Measurements from ENCODE around the gene SLC25A1. TPM values are rescaled to one million over a fixed set of nuclear protein-coding genes. Genes with fewer than 3 reads are reported as not detected.

Gene SLC25A1
- total RNA-seq, 2 experiments from 2014 or later: 54.0 to 58.4 TPM

GRCh38 chr22:19201869-19202798 is 23.6 kb upstream of the SLC25A1 start:
- Mint-ChIP-seq H3K36me3 (ENCODE audit: low read depth) (no peaks in the 10 kb centered on the region), H3K27me3 (ENCODE audit: low read depth) (no peaks in the 10 kb centered on the region), H3K4me3 (no peak overlapping the region), H3K4me1 (ENCODE audit: low read depth) (no peaks in the 10 kb centered on the region), H3K27ac (no peak overlapping the region), H3K9me3 (no peaks in the 10 kb centered on the region)
- CTCF ChIA-PET: interaction anchor here (0.6 kb wide), 1 partner anchor 15 kb away, joined by 3 read pairs; no protein-coding TSS in a partner anchor
- no peak for DNase-seq
- intact Hi-C loops (cut with micrococcal nuclease): no loop called here

GRCh38 chr22:19201130-19201868 is 22.8 kb upstream of the SLC25A1 start:
- intact Hi-C loops (cut with micrococcal nuclease): no loop called here
- no peak overlapping the region for H3K27ac Mint-ChIP-seq
- H3K36me3 Mint-ChIP-seq (ENCODE audit: low read depth): no peaks in the 10 kb centered on the region
- DNase-seq: no peak
- no peaks in the 10 kb centered on the region for H3K4me1 Mint-ChIP-seq (ENCODE audit: low read depth)
- no peak overlapping the region for H3K4me3 Mint-ChIP-seq
- no peaks in the 10 kb centered on the region for H3K27me3 Mint-ChIP-seq (ENCODE audit: low read depth)
- CTCF ChIA-PET: interaction anchor here (0.6 kb wide), 1 partner anchor 14 kb away, joined by 3 read pairs; no protein-coding TSS in a partner anchor
- no peaks in the 10 kb centered on the region for H3K9me3 Mint-ChIP-seq

- Mint-ChIP-seq H3K4me3 (no peak overlapping the region), H3K36me3 (ENCODE audit: low read depth) (no peaks in the 10 kb centered on the region), H3K27ac (no peak overlapping the region), H3K27me3 (ENCODE audit: low read depth) (no peaks in the 10 kb centered on the region), H3K4me1 (ENCODE audit: low read depth) (peaks cover 4% of the 10 kb centered on the region), H3K9me3 (no peaks in the 10 kb centered on the region)
- no peak for DNase-seq
- CTCF ChIA-PET: no interaction called here
- intact Hi-C loops (cut with micrococcal nuclease): no loop called here
Measured at GRCh38 chr22:19199479-19199878, 20.9 kb upstream of the SLC25A1 start.

DNA sequence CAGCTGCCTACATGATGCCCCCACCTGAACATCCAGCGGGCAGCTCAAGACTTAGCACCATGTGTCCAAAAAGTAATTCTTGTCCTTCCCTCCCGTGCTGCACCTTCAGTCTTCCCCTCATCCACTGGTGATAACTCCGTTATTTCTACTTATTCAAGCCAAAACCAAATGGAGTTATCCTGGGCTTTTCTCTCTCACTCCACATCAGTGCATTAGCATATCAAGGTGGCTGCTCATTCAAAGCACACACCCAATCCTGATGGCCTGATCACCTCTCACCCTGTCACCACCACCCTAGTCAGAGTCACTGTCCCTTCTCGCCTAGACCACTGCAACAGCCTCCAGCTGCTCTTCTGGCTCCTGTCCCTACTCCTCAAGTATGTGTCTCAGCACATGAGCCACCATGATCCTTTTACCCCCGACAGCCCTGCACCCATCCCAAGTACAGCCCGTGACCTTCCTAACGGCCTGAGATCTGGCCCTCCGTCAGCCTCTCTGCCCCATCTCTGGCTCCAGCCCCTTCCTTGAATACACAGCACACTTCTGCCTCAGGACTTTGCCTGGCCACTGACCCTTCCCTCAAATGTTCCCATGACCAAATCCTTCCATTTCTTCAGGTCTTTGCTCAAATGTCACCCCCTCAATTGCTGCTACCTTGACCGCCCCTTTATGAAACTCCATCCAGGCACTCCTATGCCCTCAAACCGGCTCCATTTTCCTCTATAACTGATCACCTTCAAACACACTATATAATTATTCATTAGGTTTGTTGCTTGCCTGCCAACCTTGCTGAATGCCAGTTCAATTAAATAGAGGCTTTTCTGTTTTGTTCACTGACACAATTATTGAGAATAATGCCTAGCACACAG is 19.7 kb upstream of the SLC25A1 start:
- Mint-ChIP-seq H3K4me3 (no peak overlapping the region), H3K27me3 (ENCODE audit: low read depth) (no peaks in the 10 kb centered on the region), H3K4me1 (ENCODE audit: low read depth) (peaks cover 4% of the 10 kb centered on the region), H3K9me3 (no peaks in the 10 kb centered on the region), H3K27ac (no peak overlapping the region), H3K36me3 (ENCODE audit: low read depth) (no peaks in the 10 kb centered on the region)
- intact Hi-C loops (cut with micrococcal nuclease): no loop called here
- DNase-seq: no peak
- CTCF ChIA-PET: no interaction called here

- Mint-ChIP-seq H3K4me1 (ENCODE audit: low read depth) (peaks cover 4% of the 10 kb centered on the region), H3K9me3 (no peaks in the 10 kb centered on the region), H3K4me3 (no peak overlapping the region), H3K36me3 (ENCODE audit: low read depth) (no peaks in the 10 kb centered on the region), H3K27ac (no peak overlapping the region), H3K27me3 (ENCODE audit: low read depth) (no peaks in the 10 kb centered on the region)
- CTCF ChIA-PET: no interaction called here
- no peak for DNase-seq
- intact Hi-C loops (cut with micrococcal nuclease): no loop called here
Measured at GRCh38 chr22:19196841-19197612, 18.5 kb upstream of the SLC25A1 start.

- Mint-ChIP-seq H3K27me3 (ENCODE audit: low read depth) (no peaks in the 10 kb centered on the region), H3K4me1 (ENCODE audit: low read depth) (peaks cover 4% of the 10 kb centered on the region), H3K4me3 (no peak overlapping the region), H3K36me3 (ENCODE audit: low read depth) (no peaks in the 10 kb centered on the region), H3K9me3 (no peaks in the 10 kb centered on the region), H3K27ac (no peak overlapping the region)
- CTCF ChIA-PET: no interaction called here
- DNase-seq: no peak
- intact Hi-C loops (cut with micrococcal nuclease): no loop called here
Measured at GRCh38 chr22:19195796-19196731, 17.5 kb upstream of the SLC25A1 start.

DNA sequence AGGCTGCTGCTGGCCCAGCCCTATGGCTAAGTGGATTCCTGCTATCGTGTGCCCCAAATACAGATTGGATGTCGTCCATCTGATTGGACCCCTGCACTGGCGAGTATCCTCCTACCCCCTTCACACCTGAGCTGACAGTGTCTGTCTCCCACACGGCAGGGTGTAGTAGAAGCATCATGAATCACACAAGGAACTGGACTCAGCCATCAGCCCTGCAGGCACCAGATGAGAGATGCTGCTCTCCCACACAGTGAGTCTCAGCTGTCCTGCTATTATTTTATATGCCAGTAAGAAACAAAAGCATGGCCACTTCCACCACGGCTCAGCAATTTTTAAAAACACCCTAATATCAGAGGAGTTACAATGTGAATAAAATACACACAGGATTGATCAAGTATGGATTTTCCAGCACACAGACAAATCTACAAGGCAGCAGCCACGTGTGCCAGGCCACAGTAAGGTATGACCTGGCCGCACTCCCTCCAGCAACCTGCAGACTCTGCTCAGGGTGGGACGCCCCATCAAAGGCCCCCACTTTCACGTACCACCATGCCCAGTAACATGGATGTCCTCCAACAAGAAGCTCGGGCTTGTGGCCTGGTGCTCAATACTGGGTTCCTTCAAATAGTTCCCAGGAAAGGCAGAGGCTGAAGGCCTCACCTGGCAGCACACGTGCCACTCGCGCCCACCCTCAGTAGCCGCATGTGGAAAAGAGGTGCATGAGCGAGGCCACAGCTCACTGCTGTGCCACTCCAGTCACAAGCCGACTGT is 16.4 kb upstream of the SLC25A1 start:
- Mint-ChIP-seq H3K36me3 (ENCODE audit: low read depth) (no peaks in the 10 kb centered on the region), H3K9me3 (no peaks in the 10 kb centered on the region), H3K4me3 (no peak overlapping the region), H3K4me1 (ENCODE audit: low read depth) (peaks cover 4% of the 10 kb centered on the region), H3K27ac (no peak overlapping the region), H3K27me3 (ENCODE audit: low read depth) (no peaks in the 10 kb centered on the region)
- DNase-seq: no peak
- intact Hi-C loops (cut with micrococcal nuclease): no loop called here
- CTCF ChIA-PET: no interaction called here

DNA sequence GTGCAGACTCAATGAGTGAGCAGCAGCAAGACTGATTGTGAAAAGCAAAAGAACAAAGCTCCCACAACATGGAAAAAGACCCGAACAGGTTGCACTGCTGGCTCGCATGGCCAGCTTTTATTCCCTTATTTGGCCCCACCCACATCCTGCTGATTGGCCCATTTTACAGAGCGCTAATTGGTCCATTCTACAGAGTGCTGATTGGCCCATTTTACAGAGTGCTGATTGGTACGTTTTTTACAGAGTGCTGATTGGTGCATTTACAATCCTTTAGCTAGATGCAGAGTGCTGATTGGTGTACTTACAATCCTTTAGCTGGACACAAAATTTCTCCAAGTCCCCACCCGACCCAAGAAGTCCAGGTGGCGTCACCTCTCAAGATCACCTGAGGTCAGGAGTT is 15.3 kb upstream of the SLC25A1 start:
- H3K4me1 Mint-ChIP-seq (ENCODE audit: low read depth): peaks cover 4% of the 10 kb centered on the region
- H3K9me3 Mint-ChIP-seq: no peaks in the 10 kb centered on the region
- CTCF ChIA-PET: no interaction called here
- no peak overlapping the region for H3K27ac Mint-ChIP-seq
- H3K4me3 Mint-ChIP-seq: no peak overlapping the region
- no peaks in the 10 kb centered on the region for H3K27me3 Mint-ChIP-seq (ENCODE audit: low read depth)
- intact Hi-C loops (cut with micrococcal nuclease): no loop called here
- DNase-seq: no peak
- no peaks in the 10 kb centered on the region for H3K36me3 Mint-ChIP-seq (ENCODE audit: low read depth)

DNA sequence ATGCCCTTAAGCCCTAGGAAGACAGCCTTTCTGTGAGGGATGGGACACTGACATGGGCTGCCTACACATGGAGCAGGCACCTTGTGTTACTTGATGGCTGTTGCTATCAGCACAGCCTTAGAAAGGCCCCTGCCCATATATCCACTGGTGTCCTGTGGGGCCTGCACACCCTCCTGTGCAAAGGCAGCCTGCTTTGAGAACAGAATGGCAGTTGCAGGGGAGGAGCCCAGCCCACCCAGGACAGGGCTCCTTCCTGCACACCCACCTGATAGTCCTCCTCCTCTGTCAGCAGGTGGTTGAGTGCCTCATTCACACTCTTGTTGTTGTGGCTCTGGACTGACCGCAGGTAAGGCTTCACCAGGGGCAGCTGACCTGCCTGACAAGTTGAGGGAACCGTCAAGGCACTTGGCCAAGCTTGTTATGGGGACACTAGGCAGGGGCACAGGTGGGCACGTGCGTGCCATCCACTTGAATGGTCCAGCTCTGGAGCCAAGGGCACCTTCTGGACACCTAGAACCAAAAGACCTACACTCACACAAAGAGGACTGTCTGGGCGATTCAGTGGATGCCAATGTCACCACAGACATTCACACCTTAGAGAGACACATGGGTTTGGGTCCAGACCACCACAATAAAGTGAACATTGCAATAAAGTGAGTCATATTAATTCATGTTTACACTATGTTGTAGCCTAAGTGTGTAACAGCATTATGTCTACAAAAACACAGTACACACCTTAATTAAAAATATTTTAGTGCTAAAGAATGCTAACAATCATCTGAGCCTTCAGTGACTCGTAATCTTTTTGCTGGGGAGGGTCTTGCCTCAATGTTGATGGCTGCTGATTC is 9.4 kb upstream of the SLC25A1 start:
- no peaks in the 10 kb centered on the region for H3K4me1 Mint-ChIP-seq (ENCODE audit: low read depth)
- no peak overlapping the region for H3K4me3 Mint-ChIP-seq
- H3K9me3 Mint-ChIP-seq: no peaks in the 10 kb centered on the region
- no peaks in the 10 kb centered on the region for H3K27me3 Mint-ChIP-seq (ENCODE audit: low read depth)
- H3K36me3 Mint-ChIP-seq (ENCODE audit: low read depth): no peaks in the 10 kb centered on the region
- no peak for DNase-seq
- CTCF ChIA-PET: no interaction called here
- no peak overlapping the region for H3K27ac Mint-ChIP-seq
- intact Hi-C loops (cut with micrococcal nuclease): no loop called here

Measured in activated naive CD4-positive, alpha-beta T cell treated with anti-CD3 and anti-CD28 coated beads for 36 hours (primary cell).